ENCODE data around the gene CREB5. TPM values are rescaled to one million over a fixed set of nuclear protein-coding genes. Genes with fewer than 3 reads are reported as not detected.

Gene CREB5
- total RNA-seq, 2 donors from 2014 or later: 0.53 to 2.6 TPM

- DNase-seq: no peak
- Histone ChIP-seq H3K27me3 (ENCODE audit: control insufficient read depth, insufficient read depth, low read length, poor library complexity, severe bottlenecking) (no peaks in the 10 kb centered on the region), H3K9me3 (ENCODE audit: control insufficient read depth, low read length) (no peaks in the 10 kb centered on the region), H3K36me3 (ENCODE audit: control insufficient read depth, insufficient read depth, low read length) (no peaks in the 10 kb centered on the region), H3K4me3 (ENCODE audit: low read length) (no peak overlapping the region), H3K27ac (ENCODE audit: low read depth, low read length) (no peak overlapping the region), H3K4me1 (ENCODE audit: control insufficient read depth, insufficient read depth, low read length) (no peaks in the 10 kb centered on the region), H3K9ac (ENCODE audit: extremely low read depth, low read length, poor library complexity, severe bottlenecking) (no peak overlapping the region)
- H3K4me3 Mint-ChIP-seq: no peak overlapping the region
- no peaks in the 10 kb centered on the region for H3K9me3 Mint-ChIP-seq
- H3K36me3 Mint-ChIP-seq (ENCODE audit: low read depth): no peaks in the 10 kb centered on the region
- no peak overlapping the region for H3K27ac Mint-ChIP-seq
- TF ChIP-seq CTCF (conservative IDR thresholded peaks at IDR 0.05): no peak
- 91% methylated on average over 1 of the region's 1 CpG; no CpG with 5 or more reads in 1 of the 2 experiments for WGBS, 2 experiments (ENCODE audit: insufficient coverage in 1 of 2, insufficient read length in 1 of 2)
- no peaks in the 10 kb centered on the region for H3K27me3 Mint-ChIP-seq (ENCODE audit: insufficient read depth)
- peaks cover 14% of the 10 kb centered on the region for H3K4me1 Mint-ChIP-seq
These were observed 294.3 kb downstream of the CREB5 start for GRCh38 chr7:28706584-28706983.

GRCh38 chr7:28707291-28707690 is 295.0 kb downstream of the CREB5 start:
- Mint-ChIP-seq H3K4me3 (no peak overlapping the region), H3K27me3 (ENCODE audit: insufficient read depth) (no peaks in the 10 kb centered on the region), H3K9me3 (no peaks in the 10 kb centered on the region), H3K27ac (no peak overlapping the region), H3K4me1 (peaks cover 14% of the 10 kb centered on the region), H3K36me3 (ENCODE audit: low read depth) (no peaks in the 10 kb centered on the region)
- DNase-seq: no peak
- 92 to 94% methylated on average over 3 to 6 of the region's 6 CpGs for WGBS, 2 experiments (ENCODE audit: insufficient coverage in 1 of 2, insufficient read length in 1 of 2)
- H3K27ac ChIP-seq (ENCODE audit: low read depth, low read length): no peak overlapping the region
- no peak overlapping the region for H3K4me3 ChIP-seq (ENCODE audit: low read length)
- no peaks in the 10 kb centered on the region for H3K4me1 ChIP-seq (ENCODE audit: control insufficient read depth, insufficient read depth, low read length)
- H3K36me3 ChIP-seq (ENCODE audit: control insufficient read depth, insufficient read depth, low read length): no peaks in the 10 kb centered on the region
- H3K9ac ChIP-seq (ENCODE audit: extremely low read depth, low read length, poor library complexity, severe bottlenecking): no peak overlapping the region
- no peaks in the 10 kb centered on the region for H3K27me3 ChIP-seq (ENCODE audit: control insufficient read depth, insufficient read depth, low read length, poor library complexity, severe bottlenecking)
- TF ChIP-seq CTCF (conservative IDR thresholded peaks at IDR 0.05): no peak
- H3K9me3 ChIP-seq (ENCODE audit: control insufficient read depth, low read length): no peaks in the 10 kb centered on the region

- H3K4me1 Mint-ChIP-seq: peaks cover 14% of the 10 kb centered on the region
- no peaks in the 10 kb centered on the region for H3K9me3 Mint-ChIP-seq
- TF ChIP-seq CTCF (conservative IDR thresholded peaks at IDR 0.05): no peak
- no peak overlapping the region for H3K4me3 Mint-ChIP-seq
- Histone ChIP-seq H3K9me3 (ENCODE audit: control insufficient read depth, low read length) (no peaks in the 10 kb centered on the region), H3K4me1 (ENCODE audit: control insufficient read depth, insufficient read depth, low read length) (no peaks in the 10 kb centered on the region), H3K27me3 (ENCODE audit: control insufficient read depth, insufficient read depth, low read length, poor library complexity, severe bottlenecking) (no peaks in the 10 kb centered on the region), H3K9ac (ENCODE audit: extremely low read depth, low read length, poor library complexity, severe bottlenecking) (no peak overlapping the region), H3K36me3 (ENCODE audit: control insufficient read depth, insufficient read depth, low read length) (no peaks in the 10 kb centered on the region), H3K4me3 (ENCODE audit: low read length) (no peak overlapping the region), H3K27ac (ENCODE audit: low read depth, low read length) (peak overlapping the region; percentile 79)
- H3K27ac Mint-ChIP-seq: no peak overlapping the region
- DNase-seq: no peak
- no peaks in the 10 kb centered on the region for H3K36me3 Mint-ChIP-seq (ENCODE audit: low read depth)
- WGBS, 2 experiments (ENCODE audit: insufficient coverage in 1 of 2, insufficient read length in 1 of 2): 85 to 90% methylated on average over 11 to 15 of the region's 15 CpGs
- no peaks in the 10 kb centered on the region for H3K27me3 Mint-ChIP-seq (ENCODE audit: insufficient read depth)
These were observed 296.0 kb downstream of the CREB5 start for GRCh38 chr7:28708033-28708951.
